Right lobe of liver (tissue), 6 donors: ENCODE results near the gene SERP1. TPM values are rescaled to one million over a fixed set of nuclear protein-coding genes. Genes with fewer than 3 reads are reported as not detected.
A peak's percentile ranks its signal among the peaks of the same experiment; 100 is the strongest.

Source experiments
- ATAC-seq, 4 donors: fragments of 200-7000 bp; cut with Tn5 transposase; one replicate each; pipeline ENCODE4 v1.9.1; 2020; ENCODE audit warnings: mild to moderate bottlenecking in 4 of 4, moderate library complexity in 4 of 4
- DNase-seq, 3 donors: peaks; one replicate each; pipeline ENCODE4 v3.0.0-alpha.2; 2020
- H3K27ac ChIP-seq, 3 donors: fragments of 200-600 bp; one replicate each; pipeline ENCODE4 v1.8.0; 2022
- H3K27me3 ChIP-seq, 2 donors: fragments of 200-600 bp; one replicate each; pipeline ENCODE4 v1.8.0; 2022
- H3K36me3 ChIP-seq, 4 donors: fragments of 200-600 bp; sonication (generic) in 1 of 4; one replicate each; pipeline versions ENCODE4 v1.5.1 to v1.8.0; 2017 to 2022; ENCODE audit warnings: control low read depth in 1 of 4
- H3K4me1 ChIP-seq, 4 donors: fragments of 200-600 bp; sonication (generic) in 1 of 4; one replicate each; pipeline versions ENCODE4 v1.5.1 to v1.8.0; 2017 to 2022; ENCODE audit warnings: control low read depth in 1 of 4
- H3K4me3 ChIP-seq, 3 donors: fragments of 200-600 bp; one replicate each; pipeline ENCODE4 v1.8.0; 2022
- H3K9me3 ChIP-seq, 4 donors: fragments of 200-600 bp; sonication (generic) in 1 of 4; one replicate each; pipeline versions ENCODE4 v1.5.1 to v1.8.0; 2017 to 2022; ENCODE audit warnings: control low read depth in 1 of 4
- POLR2A ChIP-seq: fragments of 450-650 bp; IDR thresholded peaks from one replicate; pipeline ENCODE4 v1.6.1; 2017; ENCODE audit warnings: antibody characterized with exemption, mild to moderate bottlenecking
- WGBS: methylation state at CpG from one replicate; pipeline ENCODE4 v1.1.6; 2018; ENCODE audit warnings: low coverage, low lambda C conversion rate; ENCODE audit not compliant: insufficient coverage; ENCODE audit errors: missing lambda C conversion rate; 5-methylcytosine and 5-hydroxymethylcytosine counted together
- intact Hi-C, 2 donors: fragments of 100-400 bp; cut with DNase I; formaldehyde crosslinking; loops; one replicate each; pipeline versions ENCODE4 v1.11.2 to v1.14.1; 2022
- long read RNA-seq: library from polyadenylated mRNA; unstranded; transcript quantifications from one replicate; pipeline ENCODE4 v2.0.0, GENCODE V29; 2019
- total RNA-seq, 6 experiments: library from RNA; depleted of rRNA in 2 of 6; stranded (reverse); fragments of >200 nt in 2 of 6; fragmentation: NEBNext Ultra II Directional in 3 of 6; extraction: Animal tissue kit (Norgen Biotek cat#: 25700) in 3 of 6; gene quantifications; one replicate each; pipeline versions ENCODE4 v1.1.0 to v1.2.4, GENCODE V29; 2016 to 2023
- TF ChIP-seq, protein P1 (sequence below), 4 donors: fragments of 200-600 bp in 3 of 4; fragments of 450-650 bp in 1 of 4; IDR thresholded peaks; one replicate each; pipeline versions ENCODE4 v1.5.1 to v1.8.0; 2016 to 2022; ENCODE audit warnings: antibody characterized with exemption in 4 of 4, mild to moderate bottlenecking in 2 of 4
- donor health status: DM: no; HTN: yes; CAD: no.
- donor health status: DM: no; HTN: no; CAD: no.
- donor health status: DM: no; HTN: no; CAD: no.
- donor health status: DM: no; HTN: yes; CAD: no.
- donor health status: DM: no; HTN: yes; CAD: no.

Gene SERP1
- total RNA-seq = 100 to 1,000 TPM in 2 of 6 experiments, 10 to 100 TPM in 4; 65.6 to 367 (median 92.4) TPM
- long read RNA-seq, transcript SERP1-201 (3 exons, 3,171 nt) = major isoform, 72 of 73 reads
- long read RNA-seq, partial matches to known transcripts = 0 of 73 reads
- long read RNA-seq, other reads (novel, unspliced or antisense) = 1 of 73 reads

DNA sequence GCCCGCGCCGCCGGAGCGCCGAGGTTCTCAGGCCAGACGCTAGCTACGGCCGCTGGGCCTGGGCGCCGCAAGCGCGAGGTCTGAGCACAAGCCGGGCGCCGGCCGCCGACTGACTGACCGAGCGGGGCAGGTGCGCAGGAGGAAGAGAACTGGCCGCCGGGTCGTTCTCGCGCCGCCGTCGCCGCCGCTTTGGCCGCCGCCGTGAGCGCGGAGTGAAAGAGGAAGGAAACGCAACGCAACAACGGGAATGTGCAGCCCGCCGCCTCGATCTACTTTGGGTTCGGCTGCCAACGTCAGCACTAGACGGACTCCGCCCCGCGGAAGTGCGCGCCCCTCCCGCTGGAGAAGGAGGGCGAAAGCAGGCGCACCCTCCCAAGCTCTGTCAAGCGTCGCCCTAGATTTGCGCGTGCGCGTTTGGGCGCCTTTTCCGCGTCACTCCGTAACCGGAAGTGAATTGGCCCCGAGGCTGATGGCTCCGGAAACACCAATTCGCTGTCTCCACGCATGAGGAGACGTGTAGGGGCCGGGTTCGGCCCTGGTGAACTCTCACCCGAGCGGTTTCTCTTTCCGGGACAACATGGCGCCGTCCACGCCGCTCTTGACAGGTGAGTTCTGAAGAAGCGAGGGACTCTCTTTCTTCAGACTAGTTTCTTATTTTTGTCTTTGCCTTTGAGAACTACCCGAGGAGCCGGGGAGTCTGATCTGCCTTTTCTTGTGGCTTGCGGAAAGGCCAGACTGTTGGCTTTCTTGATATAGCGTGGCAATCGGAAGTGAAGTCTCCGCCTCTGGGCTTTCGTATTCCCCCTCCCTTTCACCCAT, at the start of gene SERP1, which contains the start of gene EIF2A:
Gene SERP1 (minus strand): TSS at position 271 of the 819 bp plus-strand sequence. CDS start 361 bp downstream, outside the sequence.
Gene EIF2A (plus strand): TSS at position 562 of the 819 bp plus-strand sequence. CDS start 16 bp downstream, at position 578.
- WGBS = under 1% methylated on average over 16 of the region's 86 CpGs
- H3K4me3 ChIP-seq = peak within 1 kb of the TSS; percentile 84 to 90 (median 86)

DNA sequence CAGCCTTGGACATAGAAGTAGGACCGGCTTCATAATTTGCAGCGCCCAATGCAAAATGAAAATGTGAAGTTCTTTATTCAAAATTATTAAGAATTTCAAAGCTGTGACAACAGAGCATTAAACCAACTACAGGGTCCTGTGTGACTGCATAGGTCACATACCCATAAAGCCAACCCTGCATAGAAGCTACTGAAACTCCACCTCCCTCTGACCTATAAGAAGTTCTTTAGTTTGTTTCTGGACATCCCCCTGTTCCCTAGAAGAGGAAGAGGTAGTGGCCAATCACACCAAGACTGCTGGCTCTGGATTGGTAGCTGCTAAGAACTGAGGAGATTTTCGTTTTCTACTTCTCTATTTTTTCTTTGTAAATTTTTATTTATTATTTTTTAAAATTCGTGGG, 47.9 kb upstream of the SERP1 start:
- H3K27ac ChIP-seq = no peak overlapping the region
- intact Hi-C loops = no loop called here
- DNase-seq = no peak
- WGBS = 87% methylated on average over 4 of the region's 4 CpGs
- no peak for ATAC-seq
- no peaks in the 10 kb centered on the region for H3K27me3 ChIP-seq
- H3K4me1 ChIP-seq = no peaks in the 10 kb centered on the region
- H3K4me3 ChIP-seq = no peak overlapping the region
- TF ChIP-seq, protein P1, sequence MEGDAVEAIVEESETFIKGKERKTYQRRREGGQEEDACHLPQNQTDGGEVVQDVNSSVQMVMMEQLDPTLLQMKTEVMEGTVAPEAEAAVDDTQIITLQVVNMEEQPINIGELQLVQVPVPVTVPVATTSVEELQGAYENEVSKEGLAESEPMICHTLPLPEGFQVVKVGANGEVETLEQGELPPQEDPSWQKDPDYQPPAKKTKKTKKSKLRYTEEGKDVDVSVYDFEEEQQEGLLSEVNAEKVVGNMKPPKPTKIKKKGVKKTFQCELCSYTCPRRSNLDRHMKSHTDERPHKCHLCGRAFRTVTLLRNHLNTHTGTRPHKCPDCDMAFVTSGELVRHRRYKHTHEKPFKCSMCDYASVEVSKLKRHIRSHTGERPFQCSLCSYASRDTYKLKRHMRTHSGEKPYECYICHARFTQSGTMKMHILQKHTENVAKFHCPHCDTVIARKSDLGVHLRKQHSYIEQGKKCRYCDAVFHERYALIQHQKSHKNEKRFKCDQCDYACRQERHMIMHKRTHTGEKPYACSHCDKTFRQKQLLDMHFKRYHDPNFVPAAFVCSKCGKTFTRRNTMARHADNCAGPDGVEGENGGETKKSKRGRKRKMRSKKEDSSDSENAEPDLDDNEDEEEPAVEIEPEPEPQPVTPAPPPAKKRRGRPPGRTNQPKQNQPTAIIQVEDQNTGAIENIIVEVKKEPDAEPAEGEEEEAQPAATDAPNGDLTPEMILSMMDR (IDR thresholded peaks at IDR 0.05) = no peak
- no peak for TF ChIP-seq POLR2A
- H3K9me3 ChIP-seq = no peaks in the 10 kb centered on the region
- no peaks in the 10 kb centered on the region for H3K36me3 ChIP-seq

More for the DNA sequence above, at the start of gene SERP1, which contains the start of gene EIF2A:
- TF ChIP-seq, protein P1 (IDR thresholded peaks at IDR 0.05) = no peak
- TF ChIP-seq POLR2A = peak; percentile 99
- DNase-seq (peak; percentile 99 to 100 (median 99)), ATAC-seq (peak; percentile 95 to 98 (median 96))
- intact Hi-C loops = no loop called here
- Histone ChIP-seq H3K9me3 (no peaks in the 10 kb centered on the region), H3K27me3 (no peaks in the 10 kb centered on the region), H3K27ac (peak within 1 kb of the TSS; percentile 97 to 99 (median 99)), H3K4me1 (peaks cover 0 to 26% (median 0%) of the 10 kb centered on the region in 4 donors), H3K36me3 (peaks cover 0 to 23% (median 6%) of the 10 kb centered on the region in 4 donors)

DNA sequence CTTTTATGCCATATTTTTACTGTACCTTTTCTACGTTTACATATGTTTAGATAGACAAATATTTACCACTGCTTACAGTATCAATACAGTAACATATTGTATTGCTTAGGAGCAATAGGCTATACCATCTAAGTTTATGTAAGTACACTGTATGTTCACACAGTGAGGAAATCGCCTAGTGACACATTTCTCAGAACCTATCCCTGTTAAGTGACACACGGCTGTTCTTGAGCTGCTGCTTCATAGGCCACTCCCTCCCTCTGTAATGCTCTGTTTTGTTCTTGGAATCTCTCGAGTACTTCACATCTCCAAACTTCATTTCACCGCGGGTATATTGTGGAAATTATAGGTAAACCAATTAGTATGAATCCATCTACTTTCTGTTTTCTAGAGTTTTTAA, 43.5 kb upstream of the SERP1 start:
- no peak for DNase-seq
- TF ChIP-seq, protein P1 (IDR thresholded peaks at IDR 0.05) = no peak
- no peak for TF ChIP-seq POLR2A
- intact Hi-C loops = no loop called here

DNA sequence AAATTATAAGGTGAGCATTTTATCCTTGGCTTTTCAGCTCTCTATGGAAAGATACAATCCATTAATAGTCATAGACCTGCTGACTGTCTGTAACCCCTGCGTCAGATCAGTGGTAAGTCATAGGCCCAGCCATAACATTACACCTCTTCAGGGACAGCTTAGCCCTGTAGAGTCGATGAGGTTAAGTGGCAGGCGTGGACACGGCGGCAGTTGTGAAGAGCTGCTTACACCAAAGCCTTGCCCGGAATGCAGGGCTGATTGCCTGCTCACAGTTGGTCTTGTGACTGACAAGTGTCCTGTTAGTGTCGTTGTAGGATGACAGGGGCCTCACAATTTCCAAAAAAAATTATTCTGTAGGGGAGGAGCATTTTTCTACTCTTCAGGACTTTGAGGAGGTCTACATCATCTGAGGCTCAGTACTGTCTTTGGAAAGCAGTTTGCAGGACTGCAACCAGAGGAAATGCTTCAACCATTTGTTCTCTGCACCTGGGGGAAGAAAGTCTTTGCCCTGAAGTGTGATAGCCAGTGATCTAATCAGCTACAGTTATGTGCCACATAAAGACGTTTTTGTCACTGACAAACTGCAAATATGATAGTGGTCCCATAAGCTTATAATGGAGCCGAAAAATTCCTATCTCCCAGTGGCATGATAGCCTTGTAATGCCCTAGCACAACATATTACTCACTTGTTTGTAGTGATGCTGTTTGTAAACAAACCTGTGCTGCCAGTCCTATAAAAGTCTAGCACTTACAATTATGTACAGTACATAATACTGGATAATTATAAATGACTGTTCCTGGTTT, 41.9 kb upstream of the SERP1 start:
- 55% methylated on average over 6 of the region's 9 CpGs for WGBS
- Histone ChIP-seq H3K4me1 (no peaks in the 10 kb centered on the region), H3K4me3 (no peak overlapping the region), H3K27me3 (no peaks in the 10 kb centered on the region), H3K9me3 (no peaks in the 10 kb centered on the region), H3K36me3 (peaks cover 0 to 24% (median 10%) of the 10 kb centered on the region in 4 donors), H3K27ac (no peak overlapping the region)
- intact Hi-C loops = no loop called here
- DNase-seq (no peak), ATAC-seq (no peak)
- TF ChIP-seq POLR2A = no peak
- TF ChIP-seq, protein P1 (IDR thresholded peaks at IDR 0.05) = no peak

More for the DNA sequence above, 43.5 kb upstream of the SERP1 start:
- H3K27me3 ChIP-seq = no peaks in the 10 kb centered on the region
- H3K4me1 ChIP-seq = no peaks in the 10 kb centered on the region
- H3K4me3 ChIP-seq = no peak overlapping the region
- 59% methylated on average over 6 of the region's 6 CpGs for WGBS
- H3K9me3 ChIP-seq = no peaks in the 10 kb centered on the region
- H3K27ac ChIP-seq = no peak overlapping the region
- ATAC-seq = no peak
- peaks cover 0 to 9% (median 3%) of the 10 kb centered on the region in 4 donors for H3K36me3 ChIP-seq
